ENCODE measurements around the gene TIGD4.

GRCh38 chr4:152778656-152779512 lies 646 bp downstream of the TIGD4 start:
- TF ChIP-seq CTCF (IDR thresholded peaks at IDR 0.05) = no peak
- TF ChIP-seq POLR2A (IDR thresholded peaks at IDR 0.05) = no peak

All from body of pancreas (tissue), 4 donors.